Measurements from ENCODE around the gene FRMPD2. TPM values are rescaled to one million over a fixed set of nuclear protein-coding genes. Genes with fewer than 3 reads are reported as not detected.

The FRMPD2 gene
- polyA plus RNA-seq, 1 donor from 2014 or later = 0.14 TPM

GRCh38 chr10:48207853-48208252 is 66.6 kb downstream of the FRMPD2 start:
- H3K27ac ChIP-seq (ENCODE audit: low read length) = no peak overlapping the region
- TF ChIP-seq REST (IDR thresholded peaks at IDR 0.05; ENCODE audit: borderline replicate concordance) (no peak), MXI1 (conservative IDR thresholded peaks at IDR 0.05; ENCODE audit: poor library complexity, severe bottlenecking) (no peak), POLR2AphosphoS5 (IDR thresholded peaks at IDR 0.05) (no peak), TAF1 (IDR thresholded peaks at IDR 0.05; ENCODE audit: low read depth) (no peak)
- no peak overlapping the region for H3K4me3 ChIP-seq (ENCODE audit: low read length)
- no peaks in the 10 kb centered on the region for H3F3A ChIP-seq (ENCODE audit: insufficient read depth, low read length, poor library complexity, severe bottlenecking)
- H4K20me1 ChIP-seq (ENCODE audit: insufficient read depth) = no peaks in the 10 kb centered on the region
- no peak overlapping the region for H3K9ac ChIP-seq (ENCODE audit: low read length)
- no peak overlapping the region for H3K4me2 ChIP-seq (ENCODE audit: low read length)
- H3K9me2 ChIP-seq (ENCODE audit: insufficient read depth, low read length) = no peaks in the 10 kb centered on the region
- no peaks in the 10 kb centered on the region for H3K36me3 ChIP-seq (ENCODE audit: insufficient read depth, low read length)
- no peaks in the 10 kb centered on the region for H3K79me2 ChIP-seq (replicated peaks; ENCODE audit: insufficient read depth, low read length)
- no peak overlapping the region for H2AFZ ChIP-seq (ENCODE audit: low read depth, low read length)
- no peaks in the 10 kb centered on the region for H3K27me3 ChIP-seq (ENCODE audit: insufficient read depth, low read depth, low read length)
- H3K9me3 ChIP-seq (ENCODE audit: low read length) = no peaks in the 10 kb centered on the region

GRCh38 chr10:48206482-48207250 is 67.8 kb downstream of the FRMPD2 start:
- H3K4me2 ChIP-seq (ENCODE audit: low read length) = no peak overlapping the region
- no peak overlapping the region for H3K4me3 ChIP-seq (ENCODE audit: low read length)
- no peaks in the 10 kb centered on the region for H3K27me3 ChIP-seq (ENCODE audit: insufficient read depth, low read depth, low read length)
- no peak overlapping the region for H3K9ac ChIP-seq (ENCODE audit: low read length)
- H2AFZ ChIP-seq (ENCODE audit: low read depth, low read length) = no peak overlapping the region
- H3K36me3 ChIP-seq (ENCODE audit: insufficient read depth, low read length) = no peaks in the 10 kb centered on the region
- no peaks in the 10 kb centered on the region for H3K9me3 ChIP-seq (ENCODE audit: low read length)
- H3F3A ChIP-seq (ENCODE audit: insufficient read depth, low read length, poor library complexity, severe bottlenecking) = no peaks in the 10 kb centered on the region
- no peaks in the 10 kb centered on the region for H4K20me1 ChIP-seq (ENCODE audit: insufficient read depth)
- no peaks in the 10 kb centered on the region for H3K79me2 ChIP-seq (replicated peaks; ENCODE audit: insufficient read depth, low read length)
- no peak for TF ChIP-seq MXI1 (conservative IDR thresholded peaks at IDR 0.05; ENCODE audit: poor library complexity, severe bottlenecking)
- no peak for TF ChIP-seq CTCF (IDR thresholded peaks at IDR 0.05; ENCODE audit: poor library complexity, severe bottlenecking)
- no peak for TF ChIP-seq SMC3 (conservative IDR thresholded peaks at IDR 0.05; ENCODE audit: poor library complexity)
- TF ChIP-seq TAF1 (IDR thresholded peaks at IDR 0.05; ENCODE audit: low read depth) = no peak
- no peak for TF ChIP-seq EZH2 (IDR thresholded peaks at IDR 0.05; ENCODE audit: borderline replicate concordance, insufficient read depth, low read length, poor library complexity, severe bottlenecking)
- no peak for TF ChIP-seq REST (IDR thresholded peaks at IDR 0.05; ENCODE audit: borderline replicate concordance)
- no peak for TF ChIP-seq RAD21 (conservative IDR thresholded peaks at IDR 0.05)
- TF ChIP-seq POLR2AphosphoS5 (IDR thresholded peaks at IDR 0.05) = no peak
- no peak for TF ChIP-seq EP300 (conservative IDR thresholded peaks at IDR 0.05; ENCODE audit: poor library complexity, severe bottlenecking)
- H3K9me2 ChIP-seq (ENCODE audit: insufficient read depth, low read length) = no peaks in the 10 kb centered on the region
- H3K27ac ChIP-seq (ENCODE audit: low read length) = no peak overlapping the region
